Measurements from ENCODE around the gene HOXD13.

The HOXD13 gene

GRCh38 chr2:176096986-176097819, 4.7 kb downstream of the HOXD13 start:
- peak; percentile 90 for TF ChIP-seq CTCF (conservative IDR thresholded peaks at IDR 0.05)
- no peak for TF ChIP-seq ZFX (IDR thresholded peaks at IDR 0.05)
- peak overlapping the region; percentile 30; the same call in 1 of the 2 replicates for H3K27ac ChIP-seq

DNA sequence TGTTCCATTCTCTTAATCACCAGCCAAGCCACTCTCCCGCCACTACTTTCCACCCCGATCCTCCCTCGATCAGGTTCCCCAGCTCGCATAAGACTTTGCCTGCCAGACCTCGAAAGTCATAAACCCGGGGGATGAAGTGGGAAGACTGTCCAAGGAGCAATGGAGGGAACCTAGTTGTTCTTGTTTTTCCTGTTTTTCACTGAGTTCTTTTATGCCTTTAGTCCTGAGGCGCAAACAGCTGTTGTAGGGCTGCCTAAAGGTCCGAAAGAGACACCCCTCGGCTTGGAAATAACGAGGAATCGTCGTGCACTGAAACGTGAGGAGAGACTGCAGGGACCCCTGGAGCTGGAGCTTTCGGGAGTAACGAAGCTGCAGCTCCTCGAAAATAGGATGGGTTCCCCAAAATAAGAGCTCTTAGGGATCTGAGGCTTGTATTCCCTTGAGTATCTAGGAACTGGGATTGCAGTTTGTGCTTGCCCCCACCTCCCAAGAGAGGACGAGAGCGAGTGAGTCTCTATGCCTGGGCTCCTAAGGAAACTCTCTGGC, 5.4 kb downstream of the HOXD13 start:
- TF ChIP-seq ZFX (IDR thresholded peaks at IDR 0.05) (no peak), CTCF (conservative IDR thresholded peaks at IDR 0.05) (peak; percentile 37)
- H3K27ac ChIP-seq, result peak overlapping the region; percentile 30; the same call in 1 of the 2 replicates

GRCh38 chr2:176098366-176099158, 6.0 kb downstream of the HOXD13 start:
- no peak for TF ChIP-seq CTCF (conservative IDR thresholded peaks at IDR 0.05)
- TF ChIP-seq ZFX (IDR thresholded peaks at IDR 0.05), result no peak
- no peak overlapping the region for H3K27ac ChIP-seq

- no peak for TF ChIP-seq CTCF (conservative IDR thresholded peaks at IDR 0.05)
- H3K27ac ChIP-seq, result no peak overlapping the region
Observed at GRCh38 chr2:176099159-176099727, 6.7 kb downstream of the HOXD13 start.

DNA sequence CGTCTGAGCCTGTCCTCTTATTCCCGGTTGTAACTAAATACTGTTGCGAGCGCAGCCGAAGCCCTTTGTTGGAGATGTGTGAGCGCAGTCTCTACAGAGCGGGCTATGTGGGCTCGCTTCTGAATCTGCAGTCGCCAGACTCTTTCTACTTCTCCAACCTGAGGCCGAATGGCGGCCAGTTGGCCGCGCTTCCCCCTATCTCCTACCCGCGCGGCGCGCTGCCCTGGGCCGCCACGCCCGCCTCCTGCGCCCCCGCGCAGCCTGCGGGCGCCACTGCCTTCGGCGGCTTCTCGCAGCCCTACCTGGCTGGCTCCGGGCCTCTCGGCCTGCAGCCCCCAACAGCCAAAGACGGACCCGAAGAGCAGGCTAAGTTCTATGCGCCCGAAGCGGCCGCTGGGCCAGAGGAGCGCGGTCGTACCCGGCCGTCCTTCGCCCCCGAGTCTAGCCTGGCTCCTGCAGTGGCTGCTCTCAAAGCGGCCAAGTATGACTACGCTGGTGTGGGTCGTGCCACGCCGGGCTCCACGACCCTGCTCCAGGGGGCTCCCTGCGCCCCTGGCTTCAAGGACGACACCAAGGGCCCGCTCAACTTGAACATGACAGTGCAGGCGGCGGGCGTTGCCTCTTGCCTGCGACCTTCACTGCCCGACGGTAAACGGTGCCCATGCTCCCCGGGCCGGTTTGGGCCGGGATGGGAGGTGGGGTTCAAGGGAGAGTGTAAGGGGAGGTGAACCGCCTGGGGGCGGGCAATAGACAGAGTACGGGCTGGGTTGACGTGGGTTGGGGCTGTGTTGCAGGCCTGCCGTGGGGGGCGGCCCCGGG, 7.4 kb downstream of the HOXD13 start, which contains the start of gene HOXD12:
TSS of gene HOXD12 (plus strand) at position 68 of the 819 bp plus-strand sequence. CDS start at position 75, 7 bp downstream.
- H3K27ac ChIP-seq, result no peak within 1 kb of the TSS
- TF ChIP-seq ZFX (IDR thresholded peaks at IDR 0.05) (no peak), CTCF (conservative IDR thresholded peaks at IDR 0.05) (no peak)

GRCh38 chr2:176100547-176101140, 8.1 kb downstream of the HOXD13 start:
- H3K27ac ChIP-seq, result no peak overlapping the region
- no peak for TF ChIP-seq CTCF (conservative IDR thresholded peaks at IDR 0.05)
- no peak for TF ChIP-seq ZFX (IDR thresholded peaks at IDR 0.05)
